Measurements from ENCODE around the gene CHRFAM7A.
"Not testable (repeated sequence)": the region's sequence is repeated elsewhere in the genome, so short reads cannot be mapped to it uniquely, and the experiment has no call there.

The CHRFAM7A gene

GRCh38 chr15:30392766-30393663, at the start of gene CHRFAM7A:
TSS of gene CHRFAM7A (minus strand) at chr15:30393540. CDS start at chr15:30383351, 10,189 bp downstream.
- DNase-seq = not testable (repeated sequence)

- not testable (repeated sequence) for DNase-seq
Measured at GRCh38 chr15:30438348-30438747, 45.0 kb upstream of the CHRFAM7A start.

- not testable (repeated sequence) for DNase-seq
Measured at GRCh38 chr15:30435878-30436277, 42.5 kb upstream of the CHRFAM7A start.

GRCh38 chr15:30420723-30421122, 27.4 kb upstream of the CHRFAM7A start:
- not testable (repeated sequence) for DNase-seq

GRCh38 chr15:30414160-30414559, 20.8 kb upstream of the CHRFAM7A start, which contains the start of gene GOLGA8R:
TSS of gene GOLGA8R (minus strand) at chr15:30414260. CDS start at chr15:30414162, 98 bp downstream.
- not testable (repeated sequence) for DNase-seq

- not testable (repeated sequence) for DNase-seq
Measured at GRCh38 chr15:30407636-30408035, 14.3 kb upstream of the CHRFAM7A start.

- not testable (repeated sequence) for DNase-seq
Measured at GRCh38 chr15:30398988-30399387, 5.6 kb upstream of the CHRFAM7A start.

- not testable (repeated sequence) for DNase-seq
Measured at GRCh38 chr15:30393664-30393991, 288 bp upstream of the CHRFAM7A start.

- not testable (repeated sequence) for DNase-seq
Measured at GRCh38 chr15:30386318-30386887, 6.9 kb downstream of the CHRFAM7A start.

GRCh38 chr15:30377082-30377413, 16.3 kb downstream of the CHRFAM7A start:
- not testable (repeated sequence) for DNase-seq

GRCh38 chr15:30376375-30377081, 16.8 kb downstream of the CHRFAM7A start:
- not testable (repeated sequence) for DNase-seq

GRCh38 chr15:30375872-30376271, 17.5 kb downstream of the CHRFAM7A start:
- DNase-seq = not testable (repeated sequence)

- DNase-seq = not testable (repeated sequence)
Measured at GRCh38 chr15:30374862-30375261, 18.5 kb downstream of the CHRFAM7A start.

GRCh38 chr15:30368271-30368670, 25.1 kb downstream of the CHRFAM7A start:
- DNase-seq = not testable (repeated sequence)

- not testable (repeated sequence) for DNase-seq
Measured at GRCh38 chr15:30367246-30367645, 26.1 kb downstream of the CHRFAM7A start.

GRCh38 chr15:30361404-30361803, 31.9 kb downstream of the CHRFAM7A start:
- DNase-seq = not testable (repeated sequence)

GRCh38 chr15:30360990-30361389, 32.4 kb downstream of the CHRFAM7A start:
- DNase-seq = not testable (repeated sequence)

GRCh38 chr15:30355043-30355442, 38.3 kb downstream of the CHRFAM7A start:
- not testable (repeated sequence) for DNase-seq

GRCh38 chr15:30349803-30350202, 43.5 kb downstream of the CHRFAM7A start:
- DNase-seq = not testable (repeated sequence)

- DNase-seq = not testable (repeated sequence)
Measured at GRCh38 chr15:30336584-30336983, 56.8 kb downstream of the CHRFAM7A start.

- not testable (repeated sequence) for DNase-seq
Measured at GRCh38 chr15:30334152-30334551, 59.2 kb downstream of the CHRFAM7A start.

GRCh38 chr15:30326145-30326544, 67.2 kb downstream of the CHRFAM7A start:
- not testable (repeated sequence) for DNase-seq
